ENCODE data around the gene CRYBG1.

GRCh38 chr6:106617857-106618256 lies 257.3 kb downstream of the CRYBG1 start:
- TF ChIP-seq MAX (IDR thresholded peaks at IDR 0.05; ENCODE audit: low read depth, low read length) (no peak), CTCF (IDR thresholded peaks at IDR 0.05; ENCODE audit: low read depth, low read length) (no peak), POLR2A (IDR thresholded peaks at IDR 0.05; ENCODE audit: extremely low read depth, insufficient read length) (no peak)
